Right cardiac atrium (tissue), 5 donors: Measurements from ENCODE around the gene EEF1A2. TPM values are rescaled to one million over a fixed set of nuclear protein-coding genes. Genes with fewer than 3 reads are reported as not detected.

ENCODE experiments used
- ATAC-seq, 2 donors: fragments of 200-7000 bp; cut with Tn5 transposase; one replicate each; pipeline versions ENCODE4 v1.8.0 to v1.9.1; 2020; ENCODE audit warnings: moderate library complexity in 2 of 2, mild to moderate bottlenecking in 1 of 2
- DNase-seq, 3 donors: peaks; one replicate each; pipeline ENCODE4 v3.0.0-alpha.2; 2020
- H3K27ac ChIP-seq: one replicate; pipeline ENCODE4 v1.5.1; 2013; ENCODE audit warnings: mild to moderate bottlenecking, low read length, control low read depth, moderate library complexity
- H3K27me3 ChIP-seq: one replicate; pipeline ENCODE4 v1.6.1; 2013; ENCODE audit not compliant: control insufficient read depth, insufficient read depth
- H3K4me1 ChIP-seq: one replicate; pipeline ENCODE4 v1.6.1; 2013; ENCODE audit warnings: low read length; ENCODE audit not compliant: control insufficient read depth, insufficient read depth
- H3K4me3 ChIP-seq: one replicate; pipeline ENCODE4 v1.5.1; 2013; ENCODE audit warnings: low read length, control low read depth
- H3K9me3 ChIP-seq: one replicate; pipeline ENCODE4 v1.6.1; 2013; ENCODE audit warnings: low read length; ENCODE audit not compliant: control insufficient read depth
- WGBS: extraction: QIAGEN DNeasy Blood & Tissue Kit; methylation state at CpG from one replicate; pipeline ENCODE4 v1.1.7; 2013; 5-methylcytosine and 5-hydroxymethylcytosine counted together
- intact Hi-C, 4 donors: fragments of 100-400 bp; cut with DNase I; formaldehyde crosslinking; loops; one replicate each; pipeline versions ENCODE4 v1.11.0 to v1.14.0; 2022 to 2023
- polyA plus RNA-seq: library from polyadenylated mRNA; stranded (reverse); fragments of 200-250 nt; gene quantifications from one replicate; pipeline ENCODE4 v1.2.3, GENCODE V29; 2013
- total RNA-seq, 4 donors: library from RNA; stranded (reverse); fragmentation: NEBNext Ultra II Directional; extraction: Animal tissue kit (Norgen Biotek cat#: 25700); gene quantifications; one replicate each; pipeline ENCODE4 v1.2.1, GENCODE V29; 2021
- donor health status: healthy with polysubstance abuse.
- donor health status: DM: no; HTN: yes; CAD: no.
- donor health status: DM: no; HTN: no; CAD: no.
- donor health status: DM: no; HTN: yes; CAD: no; lungs with severe emphysema.
- donor health status: DM: yes; HTN: yes; CAD: no.

The EEF1A2 gene
- total and polyA plus RNA-seq, 5 donors: 701 to 1,033 (median 936) TPM

DNA sequence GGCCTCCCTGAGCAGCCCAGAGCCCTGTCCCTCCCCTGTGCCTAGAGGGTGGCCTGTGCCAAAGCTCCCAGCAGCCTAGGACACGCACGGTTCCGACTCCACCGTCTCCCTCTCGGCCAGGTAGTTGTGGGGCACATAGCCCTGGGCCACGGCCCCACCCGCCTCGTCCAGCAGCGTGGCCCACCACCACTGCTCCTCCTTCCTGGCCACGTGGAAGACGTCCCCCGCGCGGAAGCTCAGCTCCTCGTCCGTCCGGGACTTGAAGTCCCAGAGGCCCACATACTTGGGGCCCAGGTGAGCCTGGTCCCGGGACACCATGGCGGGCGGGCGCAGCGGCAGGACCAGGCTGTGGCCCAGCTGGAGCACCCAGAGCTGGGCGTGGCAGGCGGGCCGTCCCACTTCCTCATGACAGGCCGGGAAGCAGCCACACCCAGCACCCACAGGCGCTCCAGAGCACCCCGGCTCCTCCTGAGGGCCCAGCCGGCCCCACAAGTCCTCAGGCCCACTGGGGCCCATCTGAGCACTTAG is 38.2 kb upstream of the EEF1A2 start, which contains the start of gene PTK6:
Gene PTK6, minus strand, starts transcription at position 380 of the 528 bp plus-strand sequence. Its CDS starts 62 bp downstream, at position 318.
- DNase-seq (peak; percentile 59 to 87 (median 86)), ATAC-seq (peak; percentile 9 to 18)
- Histone ChIP-seq H3K4me1 (no peaks in the 10 kb centered on the region), H3K9me3 (no peaks in the 10 kb centered on the region), H3K27ac (no peak within 1 kb of the TSS), H3K4me3 (no peak within 1 kb of the TSS), H3K27me3 (no peaks in the 10 kb centered on the region)
- intact Hi-C loops: loop anchor here (2.0 to 10.0 kb wide), 4 partner anchors 76 to 438 kb away; partner anchors contain the start of gene SAMD10 (in 1 of the 4)
- WGBS: 72% methylated on average over 29 of the region's 29 CpGs

DNA sequence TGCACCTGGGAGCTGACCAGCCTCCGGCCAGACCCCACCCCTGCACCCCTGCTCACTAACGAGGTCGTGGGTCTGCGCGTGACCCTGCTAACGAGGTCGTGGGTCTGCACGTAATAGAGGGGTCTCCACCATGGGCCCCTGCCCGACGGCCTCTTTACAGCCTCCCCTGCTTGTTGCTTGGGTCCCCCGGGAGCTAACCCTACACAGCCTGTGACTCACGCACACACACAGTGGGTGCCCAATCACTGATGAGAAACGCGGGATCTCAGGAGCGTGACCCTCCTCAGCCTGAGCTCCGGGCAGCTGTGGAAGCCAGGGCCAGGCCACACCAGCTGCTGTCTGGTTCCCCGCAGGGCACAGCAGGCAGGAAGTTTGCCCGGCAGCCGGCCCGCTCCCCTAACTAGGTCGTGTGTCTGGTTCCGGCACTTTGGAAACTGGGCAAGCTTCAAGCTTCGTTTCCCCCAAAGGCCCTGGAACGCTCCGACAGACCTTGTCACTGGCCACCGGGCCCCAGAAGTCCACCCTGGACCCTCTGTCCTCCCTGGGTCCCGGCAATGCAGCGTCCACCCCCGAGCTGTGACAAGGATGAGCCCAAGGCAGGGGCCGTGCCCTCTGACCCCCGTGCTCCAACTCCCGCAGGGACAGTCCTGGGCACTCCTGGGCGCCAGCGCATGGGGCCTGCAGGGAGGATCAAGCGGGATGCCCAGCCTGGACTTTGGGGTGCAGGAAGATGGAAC is 37.5 kb upstream of the EEF1A2 start:
- peak; percentile 24 to 65 (median 58) for DNase-seq
- Histone ChIP-seq H3K4me1 (no peaks in the 10 kb centered on the region), H3K4me3 (no peak overlapping the region), H3K27ac (no peak overlapping the region), H3K9me3 (no peaks in the 10 kb centered on the region), H3K27me3 (no peaks in the 10 kb centered on the region)
- no peak for ATAC-seq
- intact Hi-C loops: loop anchor here (2.0 to 10.0 kb wide), 4 partner anchors 76 to 438 kb away; partner anchors contain the start of gene SAMD10 (in 1 of the 4)
- 54% methylated on average over 35 of the region's 35 CpGs for WGBS

DNA sequence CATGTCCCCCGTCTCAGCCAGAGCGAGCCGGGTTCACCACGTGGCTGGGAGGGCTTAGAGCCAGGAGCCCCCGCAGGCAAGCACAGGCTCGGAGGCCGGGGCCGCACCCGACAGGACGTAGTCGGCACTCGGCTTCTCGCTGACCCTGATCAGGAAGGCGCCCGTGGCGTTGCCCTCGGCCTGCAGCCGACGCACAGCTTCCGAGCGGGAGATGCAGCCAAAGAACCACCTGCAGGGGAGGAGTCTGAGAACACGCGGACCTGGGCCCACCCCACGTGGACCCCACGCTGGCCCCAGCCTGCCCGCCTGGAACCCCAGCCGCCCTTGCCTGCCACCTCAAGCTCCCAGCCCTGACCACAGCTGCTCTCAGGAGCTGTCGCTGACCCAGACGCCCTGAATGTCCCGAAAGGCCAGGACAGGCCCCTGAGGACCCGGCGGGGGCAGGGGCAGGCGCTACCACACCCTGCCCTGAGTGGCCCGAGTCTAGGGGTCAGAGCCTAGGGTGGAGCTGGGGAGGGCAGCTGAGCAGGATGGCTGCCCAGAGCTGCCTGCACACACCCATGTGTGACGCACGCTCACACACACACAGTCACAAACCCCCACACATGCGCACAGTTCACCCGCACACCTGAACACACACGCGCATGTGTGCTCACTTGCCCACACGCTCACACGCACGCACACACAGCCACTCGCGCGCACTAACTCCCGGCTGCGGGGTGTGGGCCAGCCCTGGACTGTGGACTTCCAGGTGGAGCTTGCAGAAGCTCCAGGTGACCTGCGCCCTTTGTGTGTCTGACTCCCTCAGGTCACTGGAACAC is 36.2 kb upstream of the EEF1A2 start:
- Histone ChIP-seq H3K27me3 (no peaks in the 10 kb centered on the region), H3K27ac (no peak overlapping the region), H3K9me3 (no peaks in the 10 kb centered on the region), H3K4me3 (no peak overlapping the region), H3K4me1 (no peaks in the 10 kb centered on the region)
- intact Hi-C loops: loop anchor here in 3 of 4 donors (5.0 to 10.0 kb wide), 3 partner anchors 250 to 440 kb away; partner anchors contain the start of gene SAMD10 (in 1 of the 3)
- ATAC-seq: no peak
- DNase-seq: peak; percentile 24 to 68 (median 61)
- WGBS: 53% methylated on average over 49 of the region's 49 CpGs

DNA sequence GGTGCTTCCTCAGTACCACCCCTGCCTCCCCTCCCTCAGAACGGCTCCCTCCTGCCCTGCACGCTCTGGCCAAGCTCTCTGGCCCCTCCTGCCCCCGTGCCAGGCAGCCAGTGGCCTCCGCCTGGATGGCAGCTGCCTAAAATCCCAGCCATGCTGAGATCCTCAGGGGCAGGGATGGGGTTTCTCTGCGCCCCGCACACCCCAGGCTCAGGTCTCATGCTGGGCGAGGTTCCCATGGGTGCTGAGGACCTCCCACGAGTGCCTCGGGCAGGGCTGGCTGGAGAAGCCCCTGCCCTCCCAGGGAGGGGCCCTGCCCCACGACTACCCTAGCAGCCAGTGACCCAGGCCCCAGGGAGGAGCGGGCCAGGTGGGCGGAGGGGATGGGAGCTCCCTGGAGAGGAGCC is 35.5 kb upstream of the EEF1A2 start:
- H3K4me3 ChIP-seq: no peak overlapping the region
- DNase-seq (peak in 2 of 3 donors; percentile 30 to 56), ATAC-seq (no peak)
- intact Hi-C loops: loop anchor here in 2 of 4 donors (10.0 kb wide), 2 partner anchors 250 to 440 kb away; partner anchors contain the start of gene SAMD10 (in 1 of the 2)
- no peaks in the 10 kb centered on the region for H3K4me1 ChIP-seq
- no peaks in the 10 kb centered on the region for H3K9me3 ChIP-seq
- WGBS: 57% methylated on average over 12 of the region's 12 CpGs
- H3K27ac ChIP-seq: no peak overlapping the region
- H3K27me3 ChIP-seq: no peaks in the 10 kb centered on the region

DNA sequence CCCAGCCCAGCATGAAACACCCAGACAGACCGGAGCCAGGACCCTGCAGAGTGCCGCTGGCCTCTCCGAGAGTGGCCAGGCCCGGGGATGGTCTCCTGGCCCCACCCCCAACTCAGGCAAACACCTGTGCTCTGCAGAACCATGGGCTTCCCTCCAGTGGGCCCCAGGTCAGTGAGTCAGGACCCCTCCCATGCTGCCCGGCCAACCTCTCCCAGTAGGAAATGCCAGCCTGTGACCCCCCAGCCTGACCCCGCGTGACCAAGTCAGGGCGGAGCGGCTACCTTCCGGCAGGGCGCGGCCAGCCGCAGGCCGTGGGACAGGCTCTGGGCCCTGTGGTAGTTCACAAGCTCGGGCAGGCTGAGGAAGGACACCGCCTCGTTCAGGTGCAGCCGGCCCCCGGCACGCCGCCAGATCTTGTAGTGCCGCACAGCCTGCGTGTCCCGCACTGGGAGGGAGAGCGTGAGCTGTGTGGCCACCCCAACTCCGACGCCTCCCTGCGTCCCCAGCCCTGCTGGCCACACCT is 35.0 kb upstream of the EEF1A2 start:
- ATAC-seq (no peak), DNase-seq (peak in 2 of 3 donors; percentile 34 to 67)
- Histone ChIP-seq H3K4me3 (no peak overlapping the region), H3K27ac (no peak overlapping the region), H3K27me3 (no peaks in the 10 kb centered on the region), H3K9me3 (no peaks in the 10 kb centered on the region), H3K4me1 (no peaks in the 10 kb centered on the region)
- intact Hi-C loops: loop anchor here in 2 of 4 donors (10.0 kb wide), 2 partner anchors 251 to 441 kb away; partner anchors contain the start of gene SAMD10 (in 1 of the 2)
- WGBS: 66% methylated on average over 28 of the region's 28 CpGs

DNA sequence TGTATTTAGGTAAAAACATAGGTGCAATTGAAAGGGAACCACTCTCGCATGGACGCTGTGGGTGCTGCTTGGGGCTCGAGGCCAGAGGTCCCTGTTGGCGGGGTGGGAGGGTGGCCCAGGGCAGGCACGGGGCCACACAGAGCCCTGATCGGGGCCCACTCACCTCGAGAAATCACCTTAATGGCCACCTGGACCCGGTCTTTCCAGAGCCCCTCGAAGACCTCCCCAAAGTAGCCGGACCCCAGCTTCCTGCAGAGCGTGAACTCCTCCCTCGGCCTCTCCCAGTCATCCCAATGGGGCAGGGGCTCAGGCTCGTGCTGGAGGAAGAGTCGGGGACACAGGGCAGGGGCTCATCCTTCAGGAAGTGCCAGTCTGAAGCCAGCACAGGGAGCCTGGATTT is 34.5 kb upstream of the EEF1A2 start:
- DNase-seq (peak in 2 of 3 donors; percentile 28 to 49), ATAC-seq (no peak)
- no peak overlapping the region for H3K27ac ChIP-seq
- no peak overlapping the region for H3K4me3 ChIP-seq
- H3K27me3 ChIP-seq: no peaks in the 10 kb centered on the region
- no peaks in the 10 kb centered on the region for H3K4me1 ChIP-seq
- intact Hi-C loops: loop anchor here in 2 of 4 donors (10.0 kb wide), 2 partner anchors 251 to 441 kb away; partner anchors contain the start of gene SAMD10 (in 1 of the 2)
- WGBS: 70% methylated on average over 14 of the region's 14 CpGs
- H3K9me3 ChIP-seq: no peaks in the 10 kb centered on the region

DNA sequence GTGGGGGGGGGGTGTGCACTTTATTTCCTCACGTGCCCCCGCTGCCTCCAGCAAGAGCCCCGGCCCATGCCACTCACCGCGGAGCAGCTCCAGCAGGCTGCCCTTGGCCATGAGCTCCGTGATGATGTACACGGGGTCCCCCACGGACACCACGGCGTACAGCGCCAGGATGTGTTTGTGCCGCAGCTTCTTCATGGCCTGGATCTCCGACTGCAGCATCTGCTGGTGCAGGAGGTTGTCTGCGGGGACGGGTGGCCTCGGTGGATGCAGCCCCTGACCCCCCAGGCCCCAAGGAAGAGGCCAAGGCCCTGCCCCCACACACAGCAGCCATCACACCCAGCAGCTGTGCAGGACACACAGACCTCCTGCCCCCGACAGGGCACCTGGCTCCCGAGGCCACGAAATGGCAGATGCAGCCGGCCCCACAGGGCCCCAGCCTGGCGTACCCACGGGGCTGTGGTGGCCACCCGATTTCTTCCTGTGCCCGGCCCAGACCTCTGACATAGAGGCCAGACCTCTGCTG is 33.6 kb upstream of the EEF1A2 start:
- Histone ChIP-seq H3K27ac (no peak overlapping the region), H3K4me1 (no peaks in the 10 kb centered on the region), H3K4me3 (no peak overlapping the region), H3K9me3 (no peaks in the 10 kb centered on the region), H3K27me3 (no peaks in the 10 kb centered on the region)
- WGBS: 73% methylated on average over 24 of the region's 24 CpGs
- ATAC-seq (no peak), DNase-seq (peak in 2 of 3 donors; percentile 31 to 47)
- intact Hi-C loops: loop anchor here in 2 of 4 donors (10.0 kb wide), 2 partner anchors 252 to 442 kb away; partner anchors contain the start of gene SAMD10 (in 1 of the 2)

DNA sequence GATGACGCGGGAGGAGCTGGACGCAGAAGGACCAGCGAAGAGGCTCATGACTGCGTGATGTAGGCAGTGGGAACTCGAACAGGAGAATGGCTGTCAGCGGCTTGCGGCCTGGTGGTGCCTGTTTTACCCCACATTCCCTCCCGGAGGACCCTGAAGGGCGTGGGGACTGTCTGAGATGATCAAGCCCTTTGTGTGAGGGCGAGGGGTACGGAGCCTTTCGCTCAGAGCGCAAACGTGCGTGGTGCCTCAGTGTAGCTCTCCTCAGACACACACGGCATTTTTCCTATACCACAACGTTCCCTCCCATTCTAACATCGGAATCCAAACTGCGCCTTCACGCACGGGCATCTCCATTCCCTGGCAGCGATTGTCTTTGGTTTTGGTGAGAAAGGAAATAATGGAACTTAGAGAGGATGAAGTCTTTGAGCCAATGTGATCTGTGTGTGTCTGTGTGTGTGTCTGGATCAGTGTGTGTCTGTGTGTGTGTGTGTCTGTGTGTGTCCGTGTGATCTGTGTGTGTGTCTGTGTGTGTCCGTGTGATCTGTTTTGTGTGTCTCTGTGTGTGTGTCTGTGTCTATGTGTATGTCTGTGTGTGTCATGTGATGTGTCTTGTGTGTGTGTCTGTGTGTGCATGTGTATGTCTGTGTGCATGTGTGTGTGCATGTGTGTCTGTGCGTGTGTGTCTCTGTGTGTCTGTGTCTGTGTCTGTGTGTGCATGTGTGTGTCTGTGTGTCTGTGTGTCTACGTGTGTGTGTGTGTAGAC is 33.0 kb upstream of the EEF1A2 start:
- Histone ChIP-seq H3K27me3 (no peaks in the 10 kb centered on the region), H3K4me3 (no peak overlapping the region), H3K27ac (no peak overlapping the region), H3K4me1 (no peaks in the 10 kb centered on the region), H3K9me3 (no peaks in the 10 kb centered on the region)
- peak in 1 of 3 donors; percentile 33 for DNase-seq
- intact Hi-C loops: loop anchor here in 2 of 4 donors (10.0 kb wide), 2 partner anchors 253 to 443 kb away; partner anchors contain the start of gene SAMD10 (in 1 of the 2)
- WGBS: 77% methylated on average over 27 of the region's 27 CpGs
- ATAC-seq: no peak

DNA sequence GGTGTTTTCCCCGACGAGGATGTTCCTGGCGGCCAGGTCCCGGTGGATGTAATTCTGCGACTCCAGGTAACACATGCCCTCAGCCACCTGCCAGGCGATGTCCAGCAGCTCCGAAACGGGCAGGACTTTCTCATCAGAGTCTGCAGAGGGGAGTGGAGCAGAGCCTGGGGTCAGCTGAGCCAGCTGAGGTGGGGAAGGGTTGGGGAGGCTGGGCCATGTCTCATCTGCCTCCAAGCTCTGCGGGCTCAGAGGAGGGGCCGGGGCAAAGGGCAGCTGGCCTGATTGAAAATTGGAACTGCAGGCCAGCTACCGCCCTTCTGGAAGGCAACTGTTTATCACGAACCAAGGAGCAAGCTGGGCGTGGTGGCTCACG is 31.9 kb upstream of the EEF1A2 start:
- no peaks in the 10 kb centered on the region for H3K9me3 ChIP-seq
- H3K27ac ChIP-seq: no peak overlapping the region
- ATAC-seq (no peak), DNase-seq (peak in 1 of 3 donors; percentile 34)
- H3K4me1 ChIP-seq: no peaks in the 10 kb centered on the region
- 67% methylated on average over 14 of the region's 14 CpGs for WGBS
- H3K27me3 ChIP-seq: no peaks in the 10 kb centered on the region
- intact Hi-C loops: loop anchor here in 2 of 4 donors (10.0 kb wide), 2 partner anchors 254 to 444 kb away; partner anchors contain the start of gene SAMD10 (in 1 of the 2)
- no peak overlapping the region for H3K4me3 ChIP-seq
